IMR-90 (cell line): ENCODE measurements around the gene MPPED2. TPM values are rescaled to one million over a fixed set of nuclear protein-coding genes. Genes with fewer than 3 reads are reported as not detected.

Source experiments
- ATAC-seq: fragments of 200-7000 bp; cut with Tn5 transposase; 2 replicates; pipeline ENCODE4 v1.9.1; 2020; ENCODE audit warnings: low read depth, mild to moderate bottlenecking, moderate library complexity
- BruUV-seq: library from RNA; stranded (reverse); fragments of 400-500 nt; replicated peaks from 2 replicates; lab custom pipeline; 2021; lab: Mats Ljungman, UMichigan
- CTCF ChIA-PET: fragments of 300-600 bp; formaldehyde crosslinking; extraction: SDS; loops from one replicate; lab custom pipeline; 2021; ENCODE audit warnings: antibody characterized with exemption; lab: Yijun Ruan, JAX
- POLR2A ChIA-PET: fragments of 300-600 bp; sonication (Branson Sonifier 250); formaldehyde crosslinking; loops from one replicate; lab custom pipeline; 2022; ENCODE audit warnings: antibody characterized with exemption; ENCODE audit not compliant: unreplicated experiment; lab: Charles Lee
- DNase-seq: peaks from one replicate; pipeline ENCODE4 v3.0.0; 2013
- H2AFZ ChIP-seq: replicated peaks from 2 replicates; pipeline ENCODE3; 2013; ENCODE audit warnings: low read length, mild to moderate bottlenecking; ENCODE audit not compliant: poor library complexity
- H2AK5ac ChIP-seq: 2 replicates; pipeline ENCODE4 v1.6.1; 2013; ENCODE audit warnings: low read depth, low read length, inconsistent platforms
- H2AK9ac ChIP-seq: replicated peaks from 2 replicates; pipeline ENCODE3; 2013; ENCODE audit warnings: mild to moderate bottlenecking, low read depth, low read length, moderate library complexity; ENCODE audit not compliant: poor library complexity
- H2BK120ac ChIP-seq: 2 replicates; pipeline ENCODE4 v1.6.1; 2013; ENCODE audit warnings: low read depth, low read length, inconsistent platforms
- H2BK15ac ChIP-seq: 3 replicates; pipeline ENCODE4 v1.6.1; 2013; ENCODE audit warnings: low read depth, low read length, inconsistent platforms
- H2BK20ac ChIP-seq: 2 replicates; pipeline ENCODE4 v1.6.1; 2013; ENCODE audit warnings: low read depth, mild to moderate bottlenecking, inconsistent platforms, low read length, moderate library complexity
- H2BK5ac ChIP-seq: 2 replicates; pipeline ENCODE4 v1.6.1; 2013; ENCODE audit warnings: mild to moderate bottlenecking, low read depth, low read length, inconsistent platforms; ENCODE audit not compliant: poor library complexity, severe bottlenecking
- H3K14ac ChIP-seq: replicated peaks from 2 replicates; pipeline ENCODE4 v1.6.1; 2013; ENCODE audit warnings: low read depth, low read length, inconsistent platforms
- H3K18ac ChIP-seq: 2 replicates; pipeline ENCODE4 v1.6.1; 2013; ENCODE audit warnings: low read depth, low read length, control low read depth
- H3K23ac ChIP-seq: 2 replicates; pipeline ENCODE4 v1.6.1; 2013; ENCODE audit warnings: low read depth, low read length, inconsistent platforms
- H3K27ac ChIP-seq: 2 replicates; pipeline ENCODE4 v1.5.1; 2013; ENCODE audit warnings: mild to moderate bottlenecking, control low read depth, low read length; ENCODE audit not compliant: insufficient read depth
- H3K27me3 ChIP-seq: 2 replicates; pipeline ENCODE4 v1.6.1; 2013; ENCODE audit warnings: low read length; ENCODE audit not compliant: control insufficient read depth, insufficient read depth
- H3K36me3 ChIP-seq: 2 replicates; pipeline ENCODE4 v1.6.1; 2013; ENCODE audit warnings: low read length, mixed read lengths; ENCODE audit not compliant: control insufficient read depth, insufficient read depth
- H3K4ac ChIP-seq: 2 replicates; pipeline ENCODE4 v1.6.1; 2013; ENCODE audit warnings: low read depth, low read length, inconsistent platforms
- H3K4me1 ChIP-seq: 2 replicates; pipeline ENCODE4 v1.6.1; 2013; ENCODE audit warnings: low read length, mixed read lengths; ENCODE audit not compliant: control insufficient read depth, insufficient read depth
- H3K4me2 ChIP-seq: 2 replicates; pipeline ENCODE4 v1.6.1; 2013; ENCODE audit warnings: low read depth, mild to moderate bottlenecking, control low read depth, low read length, moderate library complexity
- H3K4me3 ChIP-seq: 2 replicates; pipeline ENCODE4 v1.5.1; 2013; ENCODE audit warnings: low read depth, mild to moderate bottlenecking, control low read depth, low read length, moderate library complexity; ENCODE audit not compliant: insufficient read depth
- H3K56ac ChIP-seq: 2 replicates; pipeline ENCODE4 v1.6.1; 2013; ENCODE audit warnings: low read length, inconsistent platforms; ENCODE audit not compliant: insufficient read depth; ENCODE audit errors: extremely low read depth
- H3K79me1 ChIP-seq, 2 experiments: 2 replicates each; pipeline ENCODE4 v1.6.1; 2013; ENCODE audit warnings: low read length in 2 of 2, inconsistent platforms in 1 of 2, low read depth in 1 of 2
- H3K9ac ChIP-seq: 2 replicates; pipeline ENCODE4 v1.6.1; 2013; ENCODE audit warnings: low read depth, low read length, control low read depth
- H3K9me1 ChIP-seq: 2 replicates; pipeline ENCODE4 v1.6.1; 2013; ENCODE audit warnings: low read length, inconsistent platforms; ENCODE audit not compliant: insufficient read depth
- H3K9me3 ChIP-seq: 2 replicates; pipeline ENCODE4 v1.6.1; 2013; ENCODE audit warnings: low read length; ENCODE audit not compliant: control insufficient read depth, insufficient read depth
- H4K20me1 ChIP-seq: 2 replicates; pipeline ENCODE4 v1.6.1; 2013; ENCODE audit warnings: low read length, inconsistent platforms; ENCODE audit not compliant: insufficient read depth
- H4K5ac ChIP-seq: 2 replicates; pipeline ENCODE4 v1.6.1; 2013; ENCODE audit warnings: mild to moderate bottlenecking, low read depth, low read length, control low read depth
- H4K8ac ChIP-seq, 2 experiments: 2 replicates each; pipeline ENCODE4 v1.6.1; 2013; ENCODE audit warnings: low read depth in 2 of 2, low read length in 2 of 2, control low read depth in 1 of 2, inconsistent platforms in 1 of 2
- H4K91ac ChIP-seq: 2 replicates; pipeline ENCODE4 v1.6.1; 2013; ENCODE audit warnings: low read depth, low read length, inconsistent platforms; ENCODE audit not compliant: insufficient read depth
- CHD1 ChIP-seq: IDR thresholded peaks from 2 replicates; pipeline ENCODE4 v1.6.1; 2012; ENCODE audit warnings: low read depth, low read length, improper control_type of control experiment
- CTCF ChIP-seq: conservative IDR thresholded peaks from 2 replicates; pipeline ENCODE4 v1.5.1; 2012; ENCODE audit warnings: mild to moderate bottlenecking, low read depth, low read length, improper control_type of control experiment
- FOS ChIP-seq: fragments of 150-350 bp; IDR thresholded peaks from 2 replicates; pipeline ENCODE4 v1.6.1; 2016; ENCODE audit warnings: low read depth, low read length
- MAFK ChIP-seq: IDR thresholded peaks from 2 replicates; pipeline ENCODE4 v1.6.1; 2012; ENCODE audit warnings: low read depth, low read length, improper control_type of control experiment
- MXI1 ChIP-seq: IDR thresholded peaks from 2 replicates; pipeline ENCODE4 v1.6.1; 2012; ENCODE audit warnings: low read depth, mild to moderate bottlenecking, low read length, moderate library complexity, borderline replicate concordance
- NFE2L2 ChIP-seq: fragments of 150-350 bp; IDR thresholded peaks from 2 replicates; pipeline ENCODE4 v1.6.1; 2016; ENCODE audit warnings: low read depth, mild to moderate bottlenecking, low read length
- RFX5 ChIP-seq: IDR thresholded peaks from 2 replicates; pipeline ENCODE4 v1.8.0; 2012; ENCODE audit warnings: low read depth, mild to moderate bottlenecking, low read length, moderate library complexity
- SMC3 ChIP-seq: fragments of 150-350 bp; IDR thresholded peaks from 2 replicates; pipeline ENCODE4 v1.6.1; 2016; ENCODE audit warnings: low read depth, mild to moderate bottlenecking, antibody characterized with exemption, low read length, moderate library complexity
- WGBS, 2 experiments: methylation state at CpG; one replicate each; pipeline versions ENCODE4 v1.1.5 to v1.1.7; 2013; ENCODE audit warnings: missing lambda C conversion rate in 2 of 2; ENCODE audit not compliant: insufficient read length in 1 of 2; ENCODE audit errors: extremely low coverage in 2 of 2; 5-methylcytosine and 5-hydroxymethylcytosine counted together
- dilution Hi-C: fragments of 300-500 bp; cut with HindIII; formaldehyde crosslinking; loops from one replicate; pipeline ENCODE4 v1.14.3; 2018; ENCODE audit warnings: low sequenced_read_pairs; ENCODE audit not compliant: unreplicated experiment
- in situ Hi-C: fragments of 300-500 bp; cut with MboI; formaldehyde crosslinking; loops from 3 replicates; pipeline ENCODE4 v1.14.3; 2019; ENCODE audit warnings: low sequenced_read_pairs, inconsistent platforms, mixed read lengths
- intact Hi-C: fragments of 100-400 bp; cut with micrococcal nuclease; formaldehyde crosslinking; loops from 2 replicates; pipeline ENCODE4 v1.10.0; 2022
- polyA plus RNA-seq, 3 experiments: library from polyadenylated mRNA; depleted of rRNA; stranded (reverse); fragments of >200 nt; gene quantifications; 2 replicates each; pipeline ENCODE4 v1.2.3, GENCODE V29; 2012; ENCODE audit warnings: low replicate concordance in 1 of 3
- total RNA-seq: library from RNA; depleted of rRNA; stranded (reverse); fragments of >200 nt; gene quantifications from 2 replicates; pipeline ENCODE4 v1.2.3, GENCODE V29; 2012

MPPED2 gene
- total and polyA plus RNA-seq, 2 of the 4 experiments (the other 2 are of a cell fraction), result 0.10 TPM; not detected in 1

DNA sequence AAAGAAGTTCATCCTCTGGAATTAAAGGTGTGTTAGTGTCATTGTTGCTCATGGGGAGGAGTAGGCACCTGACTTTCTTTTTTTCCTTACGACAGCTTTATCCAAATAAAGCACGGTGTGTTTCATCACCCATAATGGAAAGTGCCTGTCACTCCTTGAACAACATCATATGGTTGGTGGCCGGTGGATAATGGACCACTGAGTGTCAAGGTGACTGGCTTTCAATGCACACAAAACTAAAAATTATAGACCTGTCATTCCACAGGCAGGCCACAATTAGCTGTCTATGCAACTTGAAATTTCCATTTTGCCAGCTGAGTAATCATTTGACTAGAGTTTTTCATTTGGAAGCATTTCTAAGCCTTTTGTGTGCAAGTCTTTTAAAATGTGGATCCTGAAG lies 45.0 kb upstream of the MPPED2 start:
- CTCF ChIA-PET, result interaction anchor here (0.6 kb wide), 1 partner anchor 90 kb away, joined by 3 read pairs; no protein-coding TSS in a partner anchor
- Histone ChIP-seq H3K4ac (no peak overlapping the region), H3K14ac (no peak overlapping the region), H2BK120ac (no peak overlapping the region), H3K9ac (no peak overlapping the region), H3K4me3 (no peak overlapping the region), H4K91ac (no peak overlapping the region), H2BK20ac (no peak overlapping the region), H3K23ac (no peak overlapping the region), H3K18ac (no peak overlapping the region), H3K27ac (no peak overlapping the region), H3K27me3 (no peaks in the 10 kb centered on the region), H2AK5ac (no peak overlapping the region), H3K4me1 (no peaks in the 10 kb centered on the region), H4K8ac (no peak overlapping the region), H2BK5ac (no peak overlapping the region), H2AFZ (no peak overlapping the region), H2BK15ac (no peak overlapping the region), H3K9me1 (no peaks in the 10 kb centered on the region), H3K56ac (no peak overlapping the region), H3K9me3 (no peaks in the 10 kb centered on the region), H2AK9ac (no peak overlapping the region), H3K79me1 (no peaks in the 10 kb centered on the region), H3K4me2 (no peak overlapping the region), H3K36me3 (no peaks in the 10 kb centered on the region), H4K20me1 (no peaks in the 10 kb centered on the region), H4K5ac (no peak overlapping the region)
- TF ChIP-seq MXI1 (no peak), RFX5 (no peak), CTCF (no peak), FOS (no peak), NFE2L2 (no peak), CHD1 (no peak), SMC3 (no peak), MAFK (no peak)
- no peak for ATAC-seq
- dilution Hi-C loops, result no loop called here
- POLR2A ChIA-PET, result no interaction called here
- WGBS, 2 experiments, result no CpG with 5 or more reads among the region's 3 CpGs
- intact Hi-C loops, result no loop called here
- no peak for DNase-seq
- in situ Hi-C loops, result no loop called here
- BruUV-seq, result no TSS peak
